Endodermal cell (in vitro differentiated cells): ENCODE results near the gene NEDD4L. TPM values are rescaled to one million over a fixed set of nuclear protein-coding genes. Genes with fewer than 3 reads are reported as not detected.

Experiments used
- DNase-seq: peaks from one replicate; pipeline ENCODE4 v3.0.0-alpha.2; 2017
- H3K27ac ChIP-seq: 2 replicates; pipeline ENCODE4 v1.5.1; 2013; ENCODE audit warnings: mild to moderate bottlenecking, low read depth, low read length, moderate library complexity
- H3K27me3 ChIP-seq: 2 replicates; pipeline ENCODE4 v1.6.1; 2013; ENCODE audit warnings: mild to moderate bottlenecking, low read length, moderate library complexity; ENCODE audit not compliant: insufficient read depth, control insufficient read depth, poor library complexity, severe bottlenecking
- H3K36me3 ChIP-seq: 2 replicates; pipeline ENCODE4 v1.7.0; 2013; ENCODE audit warnings: mild to moderate bottlenecking, low read length, moderate library complexity; ENCODE audit not compliant: control insufficient read depth, insufficient read depth
- H3K4me1 ChIP-seq: one replicate; pipeline ENCODE4 v1.7.0; 2013; ENCODE audit warnings: low read length; ENCODE audit not compliant: control insufficient read depth, insufficient read depth
- H3K4me3 ChIP-seq: 2 replicates; pipeline ENCODE4 v1.5.1; 2013; ENCODE audit warnings: mild to moderate bottlenecking, low read length, moderate library complexity
- H3K9ac ChIP-seq: 2 replicates; pipeline ENCODE4 v1.6.1; 2013; ENCODE audit warnings: mild to moderate bottlenecking, low read length, moderate library complexity; ENCODE audit not compliant: poor library complexity, severe bottlenecking; ENCODE audit errors: extremely low read depth
- H3K9me3 ChIP-seq: 2 replicates; pipeline ENCODE4 v1.6.1; 2013; ENCODE audit warnings: mild to moderate bottlenecking, low read length, moderate library complexity; ENCODE audit not compliant: control insufficient read depth
- H3K27ac Mint-ChIP-seq: 2 replicates; pipeline ENCODE4 v1.8.0; 2020; ENCODE audit warnings: mixed read lengths
- H3K27me3 Mint-ChIP-seq: 2 replicates; pipeline ENCODE4 v1.8.0; 2021; ENCODE audit warnings: mild to moderate bottlenecking, mixed read lengths; ENCODE audit not compliant: insufficient read depth
- H3K36me3 Mint-ChIP-seq: 2 replicates; pipeline ENCODE4 v1.8.0; 2020; ENCODE audit warnings: low read depth, mixed read lengths
- H3K4me1 Mint-ChIP-seq: 2 replicates; pipeline ENCODE4 v1.8.0; 2020; ENCODE audit warnings: mixed read lengths
- H3K4me3 Mint-ChIP-seq: 2 replicates; pipeline ENCODE4 v1.8.0; 2020; ENCODE audit warnings: mild to moderate bottlenecking, moderate library complexity, mixed read lengths
- H3K9me3 Mint-ChIP-seq: 2 replicates; pipeline ENCODE4 v1.8.0; 2020; ENCODE audit warnings: mild to moderate bottlenecking, mixed read lengths
- CTCF ChIP-seq: fragments of 200-600 bp; sonication (generic); conservative IDR thresholded peaks from 2 replicates; pipeline ENCODE4 v1.5.0; 2021; ENCODE audit warnings: antibody characterized with exemption, mild to moderate bottlenecking
- WGBS, 2 experiments: methylation state at CpG; one replicate each; pipeline versions ENCODE4 v1.1.5 to v1.1.7; 2013; ENCODE audit warnings: missing lambda C conversion rate in 2 of 2, mixed read lengths in 1 of 2; ENCODE audit not compliant: insufficient coverage in 1 of 2, insufficient read length in 1 of 2; 5-methylcytosine and 5-hydroxymethylcytosine counted together
- total RNA-seq, 2 donors: library from RNA; stranded (reverse); fragmentation: NEBNext Ultra II Directional in 1 of 2; extraction: Animal tissue kit (Norgen Biotek cat#: 25700) in 1 of 2; gene quantifications; 2 replicates in 1 of 2; 3 replicates in 1 of 2; pipeline ENCODE4 v1.2.1, GENCODE V29; 2021

The NEDD4L gene
- total RNA-seq, 2 donors from 2014 or later = 70.5 to 75.3 TPM

- peaks cover 15% of the 10 kb centered on the region for H3K4me1 Mint-ChIP-seq
- TF ChIP-seq CTCF = no peak
- no peaks in the 10 kb centered on the region for H3K27me3 Mint-ChIP-seq
- H3K4me3 ChIP-seq = peak overlapping the region; percentile 2
- 87 to 88% methylated on average over 11 to 13 of the region's 13 CpGs for WGBS, 2 experiments
- no peaks in the 10 kb centered on the region for H3K36me3 ChIP-seq
- H3K27me3 ChIP-seq = no peaks in the 10 kb centered on the region
- H3K9me3 Mint-ChIP-seq = peaks cover 29% of the 10 kb centered on the region
- no peak overlapping the region for H3K4me3 Mint-ChIP-seq
- peaks cover 37% of the 10 kb centered on the region for H3K9me3 ChIP-seq
- no peak overlapping the region for H3K27ac ChIP-seq
- no peak overlapping the region for H3K9ac ChIP-seq
- H3K4me1 ChIP-seq = peaks cover 9% of the 10 kb centered on the region
- no peak overlapping the region for H3K27ac Mint-ChIP-seq
- no peaks in the 10 kb centered on the region for H3K36me3 Mint-ChIP-seq
- no peak for DNase-seq
These were observed 28.8 kb upstream of the NEDD4L start for GRCh38 chr18:58015065-58015780.

GRCh38 chr18:58017267-58017666 is 26.8 kb upstream of the NEDD4L start:
- H3K4me1 Mint-ChIP-seq = peaks cover 15% of the 10 kb centered on the region
- H3K36me3 Mint-ChIP-seq = no peaks in the 10 kb centered on the region
- H3K9me3 ChIP-seq = peaks cover 40% of the 10 kb centered on the region
- H3K4me3 ChIP-seq = peak overlapping the region; percentile 2
- H3K9ac ChIP-seq = no peak overlapping the region
- H3K36me3 ChIP-seq = no peaks in the 10 kb centered on the region
- peaks cover 32% of the 10 kb centered on the region for H3K9me3 Mint-ChIP-seq
- no peaks in the 10 kb centered on the region for H3K27me3 Mint-ChIP-seq
- no peak for DNase-seq
- peaks cover 9% of the 10 kb centered on the region for H3K4me1 ChIP-seq
- no peak overlapping the region for H3K4me3 Mint-ChIP-seq
- H3K27ac ChIP-seq = no peak overlapping the region
- H3K27me3 ChIP-seq = no peaks in the 10 kb centered on the region
- TF ChIP-seq CTCF = no peak
- no peak overlapping the region for H3K27ac Mint-ChIP-seq

GRCh38 chr18:58020567-58021107 is 23.4 kb upstream of the NEDD4L start:
- peaks cover 22% of the 10 kb centered on the region for H3K9me3 Mint-ChIP-seq
- WGBS, 2 experiments = 98% methylated on average over 3 of the region's 3 CpGs; no CpG with 5 or more reads in 1 of the 2 experiments
- no peak overlapping the region for H3K4me3 ChIP-seq

More at GRCh38 chr18:58020567-58021107, 23.4 kb upstream of the NEDD4L start:
- no peak for DNase-seq
- H3K4me1 Mint-ChIP-seq = peaks cover 21% of the 10 kb centered on the region
- no peaks in the 10 kb centered on the region for H3K27me3 Mint-ChIP-seq
- no peaks in the 10 kb centered on the region for H3K27me3 ChIP-seq
- peaks cover 26% of the 10 kb centered on the region for H3K9me3 ChIP-seq
- H3K4me1 ChIP-seq = peaks cover 15% of the 10 kb centered on the region
- no peaks in the 10 kb centered on the region for H3K36me3 Mint-ChIP-seq
- H3K27ac ChIP-seq = no peak overlapping the region
- H3K4me3 Mint-ChIP-seq = no peak overlapping the region
- no peak overlapping the region for H3K9ac ChIP-seq
- H3K36me3 ChIP-seq = no peaks in the 10 kb centered on the region
- no peak for TF ChIP-seq CTCF
- no peak overlapping the region for H3K27ac Mint-ChIP-seq
